DOHH2 (cell line): ENCODE results near the gene LIPC.

ENCODE experiments used
- H3F3A ChIP-seq: fragments of 200-600 bp; sonication (generic), shearing (Covaris generic); 2 replicates; pipeline ENCODE4 v1.6.0; 2016; ENCODE audit warnings: antibody characterized with exemption, mild to moderate bottlenecking; ENCODE audit not compliant: control insufficient read depth, insufficient read depth
- H3K27ac ChIP-seq: fragments of 200-600 bp; sonication (generic); 2 replicates; pipeline ENCODE4 v1.5.1; 2014; ENCODE audit warnings: low read depth, mild to moderate bottlenecking, low read length, moderate library complexity
- H3K27me3 ChIP-seq: fragments of 200-600 bp; sonication (generic); 2 replicates; pipeline ENCODE4 v1.6.1; 2014; ENCODE audit warnings: mild to moderate bottlenecking, low read length, mixed read lengths; ENCODE audit not compliant: control insufficient read depth
- H3K36me3 ChIP-seq: fragments of 200-600 bp; sonication (generic); 2 replicates; pipeline ENCODE4 v1.6.1; 2014; ENCODE audit warnings: mild to moderate bottlenecking, low read length, moderate library complexity, mixed read lengths; ENCODE audit not compliant: control insufficient read depth
- H3K4me1 ChIP-seq: fragments of 200-600 bp; sonication (generic); 2 replicates; pipeline ENCODE4 v1.6.1; 2014; ENCODE audit warnings: mild to moderate bottlenecking, low read length, mixed read lengths; ENCODE audit not compliant: control insufficient read depth
- H3K4me2 ChIP-seq: fragments of 200-600 bp; sonication (generic); 2 replicates; pipeline ENCODE4 v1.6.0; 2014; ENCODE audit warnings: mild to moderate bottlenecking, low read length, moderate library complexity
- H3K4me3 ChIP-seq: fragments of 200-600 bp; sonication (generic); 2 replicates; pipeline ENCODE4 v1.5.1; 2014; ENCODE audit warnings: mild to moderate bottlenecking, low read length, mixed read lengths
- H3K79me2 ChIP-seq: fragments of 200-600 bp; sonication (generic); 2 replicates; pipeline ENCODE4 v1.6.1; 2014; ENCODE audit warnings: mild to moderate bottlenecking, low read length, mixed read lengths; ENCODE audit not compliant: control insufficient read depth
- H3K9me2 ChIP-seq: fragments of 200-600 bp; sonication (generic); replicated peaks from 2 replicates; pipeline ENCODE4 v1.6.1; 2014; ENCODE audit warnings: mild to moderate bottlenecking, low read length, mixed read lengths; ENCODE audit not compliant: control insufficient read depth
- H3K9me3 ChIP-seq: fragments of 200-600 bp; sonication (generic); 2 replicates; pipeline ENCODE4 v1.6.1; 2014; ENCODE audit warnings: antibody characterized with exemption, low read length, mixed read lengths; ENCODE audit not compliant: control insufficient read depth, insufficient read depth
- H4K20me1 ChIP-seq: fragments of 200-600 bp; sonication (generic); 2 replicates; pipeline ENCODE4 v1.6.0; 2014; ENCODE audit warnings: low read depth, mild to moderate bottlenecking, antibody characterized with exemption, low read length, moderate library complexity; ENCODE audit not compliant: control insufficient read depth, insufficient read depth
- EZH2phosphoT487 ChIP-seq: fragments of 200-600 bp; sonication (generic); IDR thresholded peaks from 2 replicates; pipeline ENCODE4 v1.6.1; 2017; ENCODE audit warnings: borderline replicate concordance, mild to moderate bottlenecking, antibody characterized with exemption, low read length, moderate library complexity, mixed read lengths
- TF ChIP-seq, protein P1 (sequence below): fragments of 200-600 bp; sonication (generic); IDR thresholded peaks from one replicate; pipeline ENCODE4 v1.5.1; 2014; ENCODE audit warnings: antibody characterized with exemption, mild to moderate bottlenecking, low read depth, low read length; ENCODE audit not compliant: poor library complexity, severe bottlenecking

Gene LIPC

DNA sequence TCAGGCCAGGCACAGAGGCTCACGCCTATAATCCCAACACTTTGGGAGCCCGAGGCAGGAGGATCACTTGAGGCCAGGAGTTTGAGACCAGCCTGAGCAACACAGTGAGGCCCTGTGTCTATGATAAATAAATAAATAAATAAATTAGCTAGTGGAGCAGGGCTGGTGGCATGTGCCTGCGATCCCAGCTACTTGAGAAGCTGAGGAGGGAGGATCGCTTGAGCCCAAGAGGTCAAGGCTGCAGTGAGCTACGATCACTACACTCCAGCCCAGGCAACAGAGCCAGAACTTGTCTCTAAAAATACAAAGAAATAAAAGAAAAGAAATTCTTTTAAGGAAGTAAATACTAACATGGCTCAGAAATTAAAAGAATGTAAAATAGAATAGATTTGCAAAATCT, 91.8 kb downstream of the LIPC start:
- H3K9me3 ChIP-seq: no peaks in the 10 kb centered on the region
- no peaks in the 10 kb centered on the region for H4K20me1 ChIP-seq
- no peaks in the 10 kb centered on the region for H3F3A ChIP-seq
- H3K36me3 ChIP-seq: no peaks in the 10 kb centered on the region
- no peaks in the 10 kb centered on the region for H3K9me2 ChIP-seq
- TF ChIP-seq, protein P1, sequence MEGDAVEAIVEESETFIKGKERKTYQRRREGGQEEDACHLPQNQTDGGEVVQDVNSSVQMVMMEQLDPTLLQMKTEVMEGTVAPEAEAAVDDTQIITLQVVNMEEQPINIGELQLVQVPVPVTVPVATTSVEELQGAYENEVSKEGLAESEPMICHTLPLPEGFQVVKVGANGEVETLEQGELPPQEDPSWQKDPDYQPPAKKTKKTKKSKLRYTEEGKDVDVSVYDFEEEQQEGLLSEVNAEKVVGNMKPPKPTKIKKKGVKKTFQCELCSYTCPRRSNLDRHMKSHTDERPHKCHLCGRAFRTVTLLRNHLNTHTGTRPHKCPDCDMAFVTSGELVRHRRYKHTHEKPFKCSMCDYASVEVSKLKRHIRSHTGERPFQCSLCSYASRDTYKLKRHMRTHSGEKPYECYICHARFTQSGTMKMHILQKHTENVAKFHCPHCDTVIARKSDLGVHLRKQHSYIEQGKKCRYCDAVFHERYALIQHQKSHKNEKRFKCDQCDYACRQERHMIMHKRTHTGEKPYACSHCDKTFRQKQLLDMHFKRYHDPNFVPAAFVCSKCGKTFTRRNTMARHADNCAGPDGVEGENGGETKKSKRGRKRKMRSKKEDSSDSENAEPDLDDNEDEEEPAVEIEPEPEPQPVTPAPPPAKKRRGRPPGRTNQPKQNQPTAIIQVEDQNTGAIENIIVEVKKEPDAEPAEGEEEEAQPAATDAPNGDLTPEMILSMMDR: no peak
- no peak for TF ChIP-seq EZH2phosphoT487
- peaks cover 6% of the 10 kb centered on the region for H3K4me1 ChIP-seq
- no peak overlapping the region for H3K4me3 ChIP-seq
- H3K79me2 ChIP-seq: no peaks in the 10 kb centered on the region
- no peaks in the 10 kb centered on the region for H3K27me3 ChIP-seq
- H3K27ac ChIP-seq: no peak overlapping the region
- no peak overlapping the region for H3K4me2 ChIP-seq

DNA sequence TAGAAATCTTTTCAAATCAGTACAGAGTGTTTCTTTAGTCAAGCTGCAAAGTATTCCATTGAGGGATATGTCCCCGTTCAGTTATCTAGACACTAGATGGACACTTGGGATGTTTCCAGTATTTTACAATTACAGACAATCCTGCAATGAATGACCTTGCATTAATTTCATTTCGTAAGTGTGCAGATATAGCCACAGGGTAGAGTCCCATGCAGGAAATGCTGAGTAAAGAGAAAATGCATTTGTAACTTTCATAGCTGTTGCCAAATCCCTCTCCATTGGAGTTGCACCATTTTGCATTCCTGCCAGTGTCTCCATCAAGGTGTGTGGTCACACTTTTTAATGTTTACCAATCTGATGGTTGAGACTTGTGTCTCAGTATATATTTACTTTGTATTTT, 92.5 kb downstream of the LIPC start:
- H3K4me1 ChIP-seq: peaks cover 6% of the 10 kb centered on the region
- H3K9me3 ChIP-seq: no peaks in the 10 kb centered on the region
- TF ChIP-seq EZH2phosphoT487: no peak
- TF ChIP-seq, protein P1: no peak
- no peaks in the 10 kb centered on the region for H3K9me2 ChIP-seq
- no peak overlapping the region for H3K4me2 ChIP-seq
- no peak overlapping the region for H3K4me3 ChIP-seq
- H3K27me3 ChIP-seq: no peaks in the 10 kb centered on the region
- no peaks in the 10 kb centered on the region for H4K20me1 ChIP-seq
- no peaks in the 10 kb centered on the region for H3K36me3 ChIP-seq
- no peak overlapping the region for H3K27ac ChIP-seq
- no peaks in the 10 kb centered on the region for H3F3A ChIP-seq
- no peaks in the 10 kb centered on the region for H3K79me2 ChIP-seq

DNA sequence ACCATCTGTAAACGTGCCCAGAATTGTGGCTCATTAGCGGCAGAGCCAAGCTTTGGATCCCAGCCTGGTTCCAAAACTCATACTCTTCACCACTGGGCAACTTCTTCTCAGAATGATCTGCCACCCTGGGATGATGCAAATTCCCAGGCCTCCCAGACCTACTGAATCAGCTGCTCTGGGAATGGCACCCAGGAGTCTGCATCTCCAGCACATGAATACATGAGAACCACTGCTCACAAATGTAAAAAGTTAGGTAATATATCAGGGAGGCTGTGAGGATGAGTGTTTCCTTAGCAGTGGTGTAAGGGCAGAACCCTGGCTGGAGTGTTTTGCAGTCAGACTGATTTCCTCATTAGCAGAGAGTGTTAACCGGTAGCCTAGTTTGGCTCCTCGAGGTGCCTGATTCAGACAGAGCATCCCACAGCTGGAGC, 94.2 kb downstream of the LIPC start:
- H3K9me3 ChIP-seq: no peaks in the 10 kb centered on the region
- H3K9me2 ChIP-seq: no peaks in the 10 kb centered on the region
- TF ChIP-seq EZH2phosphoT487: no peak
- peaks cover 9% of the 10 kb centered on the region; the same call in 1 of the 2 replicates for H3K27me3 ChIP-seq
- H3F3A ChIP-seq: no peaks in the 10 kb centered on the region
- no peaks in the 10 kb centered on the region for H3K79me2 ChIP-seq
- no peak overlapping the region for H3K4me2 ChIP-seq
- H3K4me1 ChIP-seq: peaks cover 6% of the 10 kb centered on the region
- no peak overlapping the region for H3K4me3 ChIP-seq
- no peak overlapping the region for H3K27ac ChIP-seq
- no peaks in the 10 kb centered on the region for H4K20me1 ChIP-seq
- no peaks in the 10 kb centered on the region for H3K36me3 ChIP-seq

DNA sequence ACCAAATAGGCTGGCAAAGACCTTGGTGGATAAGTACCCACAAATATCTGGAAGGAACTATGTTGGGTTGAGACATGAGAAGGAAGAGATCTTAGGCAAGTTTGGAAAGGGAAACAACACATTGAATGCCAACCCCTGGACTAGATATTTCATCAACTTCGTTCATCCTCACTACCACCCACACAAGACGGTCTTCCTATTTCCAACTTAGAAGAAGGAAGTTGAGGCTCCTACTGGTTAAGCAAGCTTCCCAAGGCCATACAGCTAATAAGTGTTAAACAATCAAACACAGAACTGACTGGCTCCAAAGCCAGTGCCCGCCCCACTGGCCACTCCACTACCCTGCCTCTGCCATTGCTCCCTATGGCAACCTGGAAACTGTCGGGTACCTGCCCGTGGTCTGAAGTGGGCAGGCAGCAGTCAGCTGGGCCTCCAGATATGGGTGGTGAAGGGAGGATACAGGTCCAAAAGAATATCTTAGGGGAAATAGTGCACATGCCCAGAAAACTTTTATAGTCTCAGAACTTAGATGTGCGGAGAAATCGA, 94.9 kb downstream of the LIPC start:
- Histone ChIP-seq H3K4me1 (peaks cover under 1% of the 10 kb centered on the region; the same call in 1 of the 2 replicates), H3K9me3 (no peaks in the 10 kb centered on the region), H3K79me2 (no peaks in the 10 kb centered on the region), H3K27me3 (peaks cover 11% of the 10 kb centered on the region), H3K4me3 (no peak overlapping the region), H3K9me2 (no peaks in the 10 kb centered on the region), H3K4me2 (no peak overlapping the region), H3F3A (no peaks in the 10 kb centered on the region), H3K36me3 (no peaks in the 10 kb centered on the region), H3K27ac (no peak overlapping the region), H4K20me1 (no peaks in the 10 kb centered on the region)
- TF ChIP-seq, protein P1: no peak
- no peak for TF ChIP-seq EZH2phosphoT487
